HG03469 (cell line): ENCODE results near the gene APCDD1L.
"Not testable (repeated sequence)": the region's sequence is repeated elsewhere in the genome, so short reads cannot be mapped to it uniquely, and the experiment has no call there.

Source experiments
- ATAC-seq: cut with Tn5 transposase; IDR thresholded peaks from one replicate; pipeline ENCODE4 v1.9.1; 2021; ENCODE audit warnings: mild to moderate bottlenecking, moderate library complexity, moderate number of reproducible peaks; ENCODE audit not compliant: unreplicated experiment

The APCDD1L gene

GRCh38 chr20:58545565-58546415, 30.6 kb upstream of the APCDD1L start:
- ATAC-seq: no peak

GRCh38 chr20:58544891-58545290, 29.7 kb upstream of the APCDD1L start:
- no peak for ATAC-seq

GRCh38 chr20:58544286-58544685, 29.1 kb upstream of the APCDD1L start:
- no peak for ATAC-seq

GRCh38 chr20:58543274-58543673, 28.1 kb upstream of the APCDD1L start:
- no peak for ATAC-seq

GRCh38 chr20:58542411-58543095, 27.4 kb upstream of the APCDD1L start:
- ATAC-seq: no peak

GRCh38 chr20:58542034-58542410, 26.8 kb upstream of the APCDD1L start:
- not testable (repeated sequence) for ATAC-seq

- ATAC-seq: no peak
These were observed 23.6 kb upstream of the APCDD1L start for GRCh38 chr20:58538752-58539151.

GRCh38 chr20:58537831-58538230, 22.6 kb upstream of the APCDD1L start:
- ATAC-seq: no peak

- no peak for ATAC-seq
These were observed 21.1 kb upstream of the APCDD1L start for GRCh38 chr20:58536289-58536688.

- no peak for ATAC-seq
These were observed 16.5 kb upstream of the APCDD1L start for GRCh38 chr20:58531657-58532056.

- ATAC-seq: no peak
These were observed 15.9 kb upstream of the APCDD1L start for GRCh38 chr20:58531063-58531462.

- no peak for ATAC-seq
These were observed 13.2 kb upstream of the APCDD1L start for GRCh38 chr20:58528412-58528811.

GRCh38 chr20:58526411-58526810, 11.2 kb upstream of the APCDD1L start:
- no peak for ATAC-seq

- no peak for ATAC-seq
These were observed 9.6 kb upstream of the APCDD1L start for GRCh38 chr20:58524814-58525213.

GRCh38 chr20:58523971-58524315, 8.7 kb upstream of the APCDD1L start:
- no peak for ATAC-seq

- ATAC-seq: no peak
These were observed 8.1 kb upstream of the APCDD1L start for GRCh38 chr20:58523072-58523970.

- ATAC-seq: no peak
These were observed 7.5 kb upstream of the APCDD1L start for GRCh38 chr20:58522666-58523065.

GRCh38 chr20:58521763-58522162, 6.6 kb upstream of the APCDD1L start:
- no peak for ATAC-seq

GRCh38 chr20:58519940-58520712, 4.9 kb upstream of the APCDD1L start:
- ATAC-seq: no peak

- no peak for ATAC-seq
These were observed 3.8 kb upstream of the APCDD1L start for GRCh38 chr20:58518896-58519593.
